Measurements from ENCODE around the gene CTCFL.

CTCFL gene

GRCh38 chr20:57535297-57535696, 10.4 kb upstream of the CTCFL start:
- ATAC-seq (ENCODE audit: low read depth) (no peak), DNase-seq (ENCODE audit: low spot score in 2 of 2) (no peak)
- Mint-ChIP-seq H3K27me3 (peaks cover 26% of the 10 kb centered on the region), H3K4me3 (no peak overlapping the region), H3K27ac (no peak overlapping the region), H3K4me1 (no peaks in the 10 kb centered on the region), H3K9me3 (peaks cover 4% of the 10 kb centered on the region), H3K36me3 (peaks cover 2% of the 10 kb centered on the region)

GRCh38 chr20:57532104-57532503, 7.2 kb upstream of the CTCFL start:
- H3K36me3 Mint-ChIP-seq, result no peaks in the 10 kb centered on the region

GRCh38 chr20:57530327-57530981, 5.5 kb upstream of the CTCFL start:
- Mint-ChIP-seq H3K4me1 (peaks cover 3% of the 10 kb centered on the region), H3K4me3 (no peak overlapping the region), H3K27ac (no peak overlapping the region), H3K27me3 (peaks cover 21% of the 10 kb centered on the region), H3K9me3 (no peaks in the 10 kb centered on the region), H3K36me3 (no peaks in the 10 kb centered on the region)
- DNase-seq (ENCODE audit: low spot score in 2 of 2) (no peak), ATAC-seq (ENCODE audit: low read depth) (no peak)

More at GRCh38 chr20:57532104-57532503, 7.2 kb upstream of the CTCFL start:
- H3K4me1 Mint-ChIP-seq, result peaks cover 2% of the 10 kb centered on the region
- H3K4me3 Mint-ChIP-seq, result no peak overlapping the region
- peaks cover 20% of the 10 kb centered on the region for H3K27me3 Mint-ChIP-seq
- no peaks in the 10 kb centered on the region for H3K9me3 Mint-ChIP-seq
- no peak for DNase-seq (ENCODE audit: low spot score in 2 of 2)
- ATAC-seq (ENCODE audit: low read depth), result no peak
- no peak overlapping the region for H3K27ac Mint-ChIP-seq

GRCh38 chr20:57529810-57530209, 4.9 kb upstream of the CTCFL start:
- Mint-ChIP-seq H3K27me3 (peaks cover 21% of the 10 kb centered on the region), H3K4me1 (peaks cover 3% of the 10 kb centered on the region), H3K27ac (no peak overlapping the region), H3K9me3 (no peaks in the 10 kb centered on the region), H3K4me3 (no peak overlapping the region), H3K36me3 (no peaks in the 10 kb centered on the region)
- ATAC-seq (ENCODE audit: low read depth) (no peak), DNase-seq (ENCODE audit: low spot score in 2 of 2) (no peak)

GRCh38 chr20:57529160-57529585, 4.2 kb upstream of the CTCFL start:
- Mint-ChIP-seq H3K4me3 (no peak overlapping the region), H3K36me3 (no peaks in the 10 kb centered on the region), H3K27ac (no peak overlapping the region), H3K4me1 (peaks cover 3% of the 10 kb centered on the region), H3K27me3 (peaks cover 17% of the 10 kb centered on the region), H3K9me3 (no peaks in the 10 kb centered on the region)
- DNase-seq (ENCODE audit: low spot score in 2 of 2) (no peak), ATAC-seq (ENCODE audit: low read depth) (no peak)

- Mint-ChIP-seq H3K27me3 (peaks cover 8% of the 10 kb centered on the region), H3K9me3 (no peaks in the 10 kb centered on the region), H3K4me1 (peaks cover 3% of the 10 kb centered on the region), H3K36me3 (no peaks in the 10 kb centered on the region), H3K27ac (no peak overlapping the region), H3K4me3 (no peak overlapping the region)
- ATAC-seq (ENCODE audit: low read depth) (no peak), DNase-seq (ENCODE audit: low spot score in 2 of 2) (no peak)
These were observed 3.2 kb upstream of the CTCFL start for GRCh38 chr20:57528148-57528547.

GRCh38 chr20:57527728-57528127, 2.8 kb upstream of the CTCFL start:
- Mint-ChIP-seq H3K27me3 (peaks cover 6% of the 10 kb centered on the region), H3K4me1 (peaks cover 3% of the 10 kb centered on the region), H3K27ac (no peak overlapping the region), H3K4me3 (no peak overlapping the region), H3K9me3 (no peaks in the 10 kb centered on the region), H3K36me3 (no peaks in the 10 kb centered on the region)
- DNase-seq (ENCODE audit: low spot score in 2 of 2), result no peak
- no peak for ATAC-seq (ENCODE audit: low read depth)

GRCh38 chr20:57526885-57527460, 2.0 kb upstream of the CTCFL start:
- ATAC-seq (ENCODE audit: low read depth) (no peak), DNase-seq (ENCODE audit: low spot score in 2 of 2) (no peak)
- no peaks in the 10 kb centered on the region for H3K9me3 Mint-ChIP-seq
- H3K27me3 Mint-ChIP-seq, result peaks cover 5% of the 10 kb centered on the region
- peaks cover 3% of the 10 kb centered on the region for H3K4me1 Mint-ChIP-seq
- no peak overlapping the region for H3K4me3 Mint-ChIP-seq
- no peaks in the 10 kb centered on the region for H3K36me3 Mint-ChIP-seq
- no peak overlapping the region for H3K27ac Mint-ChIP-seq

GRCh38 chr20:57526087-57526884, 1.3 kb upstream of the CTCFL start:
- Mint-ChIP-seq H3K9me3 (no peaks in the 10 kb centered on the region), H3K4me1 (peaks cover 3% of the 10 kb centered on the region), H3K27ac (no peak overlapping the region), H3K27me3 (peaks cover 5% of the 10 kb centered on the region), H3K4me3 (no peak overlapping the region), H3K36me3 (no peaks in the 10 kb centered on the region)
- DNase-seq (ENCODE audit: low spot score in 2 of 2), result no peak
- ATAC-seq (ENCODE audit: low read depth), result no peak

GRCh38 chr20:57525328-57526086, 567 bp upstream of the CTCFL start:
- Mint-ChIP-seq H3K36me3 (no peaks in the 10 kb centered on the region), H3K4me3 (no peak overlapping the region), H3K4me1 (peaks cover 9% of the 10 kb centered on the region), H3K9me3 (no peaks in the 10 kb centered on the region), H3K27me3 (peaks cover 5% of the 10 kb centered on the region), H3K27ac (no peak overlapping the region)
- ATAC-seq (ENCODE audit: low read depth) (no peak), DNase-seq (ENCODE audit: low spot score in 2 of 2) (no peak)

GRCh38 chr20:57523782-57524181, 1.2 kb downstream of the CTCFL start:
- no peak for DNase-seq (ENCODE audit: low spot score in 2 of 2)
- no peak for ATAC-seq (ENCODE audit: low read depth)
- H3K4me3 Mint-ChIP-seq, result no peak overlapping the region
- H3K27ac Mint-ChIP-seq, result no peak overlapping the region
- H3K36me3 Mint-ChIP-seq, result no peaks in the 10 kb centered on the region
- H3K4me1 Mint-ChIP-seq, result peaks cover 9% of the 10 kb centered on the region
- H3K9me3 Mint-ChIP-seq, result no peaks in the 10 kb centered on the region
- H3K27me3 Mint-ChIP-seq, result peaks cover 5% of the 10 kb centered on the region

- no peak overlapping the region for H3K4me3 Mint-ChIP-seq
- DNase-seq (ENCODE audit: low spot score in 2 of 2), result no peak
These were observed 2.4 kb downstream of the CTCFL start for GRCh38 chr20:57522380-57523140.

GRCh38 chr20:57517904-57518303, 7.0 kb downstream of the CTCFL start:
- peaks cover 6% of the 10 kb centered on the region for H3K4me1 Mint-ChIP-seq
- H3K27ac Mint-ChIP-seq, result no peak overlapping the region
- ATAC-seq (ENCODE audit: low read depth) (no peak), DNase-seq (ENCODE audit: low spot score in 2 of 2) (no peak)
- H3K9me3 Mint-ChIP-seq, result no peaks in the 10 kb centered on the region
- H3K4me3 Mint-ChIP-seq, result no peak overlapping the region
- H3K36me3 Mint-ChIP-seq, result no peaks in the 10 kb centered on the region
- peaks cover 2% of the 10 kb centered on the region for H3K27me3 Mint-ChIP-seq

More at GRCh38 chr20:57522380-57523140, 2.4 kb downstream of the CTCFL start:
- Mint-ChIP-seq H3K27me3 (peaks cover 5% of the 10 kb centered on the region), H3K36me3 (no peaks in the 10 kb centered on the region), H3K9me3 (no peaks in the 10 kb centered on the region), H3K4me1 (peaks cover 9% of the 10 kb centered on the region), H3K27ac (no peak overlapping the region)
- no peak for ATAC-seq (ENCODE audit: low read depth)
